SHP77 treated with DMSO at 0.1 percent for 48 hours (cell line): ENCODE measurements around the gene PARD3B.

Experiments
- DNase-seq: peaks from one replicate; lab custom pipeline; 2025; lab: John Stamatoyannopoulos, UW

PARD3B gene

GRCh38 chr2:204705243-204705932 lies 160.1 kb downstream of the PARD3B start:
- DNase-seq: no peak

GRCh38 chr2:204706939-204707338 lies 161.7 kb downstream of the PARD3B start:
- no peak for DNase-seq

- no peak for DNase-seq
Measured at GRCh38 chr2:204713211-204713610, 167.9 kb downstream of the PARD3B start.

- DNase-seq: no peak
Measured at GRCh38 chr2:204715361-204715760, 170.1 kb downstream of the PARD3B start.

GRCh38 chr2:204717591-204717990 lies 172.3 kb downstream of the PARD3B start:
- DNase-seq: no peak

- DNase-seq: no peak
Measured at GRCh38 chr2:204718607-204719006, 173.3 kb downstream of the PARD3B start.

- DNase-seq: no peak
Measured at GRCh38 chr2:204720874-204721273, 175.6 kb downstream of the PARD3B start.

- DNase-seq: no peak
Measured at GRCh38 chr2:204722207-204722606, 176.9 kb downstream of the PARD3B start.

- no peak for DNase-seq
Measured at GRCh38 chr2:204722691-204723090, 177.4 kb downstream of the PARD3B start.

- DNase-seq: no peak
Measured at GRCh38 chr2:204725693-204726360, 180.6 kb downstream of the PARD3B start.

GRCh38 chr2:204726831-204727230 lies 181.6 kb downstream of the PARD3B start:
- DNase-seq: no peak

- DNase-seq: no peak
Measured at GRCh38 chr2:204727368-204727767, 182.1 kb downstream of the PARD3B start.

GRCh38 chr2:204730603-204731002 lies 185.3 kb downstream of the PARD3B start:
- no peak for DNase-seq

- DNase-seq: no peak
Measured at GRCh38 chr2:204732019-204732418, 186.7 kb downstream of the PARD3B start.

GRCh38 chr2:204737296-204737695 lies 192.0 kb downstream of the PARD3B start:
- DNase-seq: no peak

GRCh38 chr2:204738721-204739120 lies 193.4 kb downstream of the PARD3B start:
- no peak for DNase-seq

GRCh38 chr2:204743393-204743960 lies 198.2 kb downstream of the PARD3B start:
- DNase-seq: no peak

GRCh38 chr2:204744506-204744905 lies 199.2 kb downstream of the PARD3B start:
- DNase-seq: no peak

GRCh38 chr2:204748286-204748685 lies 203.0 kb downstream of the PARD3B start:
- DNase-seq: no peak

GRCh38 chr2:204749319-204749718 lies 204.0 kb downstream of the PARD3B start:
- no peak for DNase-seq

GRCh38 chr2:204750389-204750788 lies 205.1 kb downstream of the PARD3B start:
- DNase-seq: no peak

- no peak for DNase-seq
Measured at GRCh38 chr2:204751472-204751871, 206.2 kb downstream of the PARD3B start.

GRCh38 chr2:204753841-204754240 lies 208.6 kb downstream of the PARD3B start:
- no peak for DNase-seq
